A673 (cell line): ENCODE data around the gene TICAM2.
"Not testable (repeated sequence)": the region's sequence is repeated elsewhere in the genome, so short reads cannot be mapped to it uniquely, and the experiment has no call there.

Source experiments
- CTCF ChIP-seq: fragments of 300-800, 200-600 bp; sonication (generic); conservative IDR thresholded peaks from 2 replicates; pipeline ENCODE4 v1.5.1; 2017; ENCODE audit warnings: low read depth, mild to moderate bottlenecking, antibody characterized with exemption, low read length, moderate library complexity, mixed read lengths
- EZH2 ChIP-seq: fragments of 200-600 bp; sonication (generic); IDR thresholded peaks from 2 replicates; pipeline ENCODE4 v1.6.1; 2017; ENCODE audit warnings: borderline replicate concordance, low read depth, mild to moderate bottlenecking, mixed read lengths, antibody characterized with exemption, low read length; ENCODE audit not compliant: poor library complexity, severe bottlenecking

- TF ChIP-seq CTCF, EZH2: not testable (repeated sequence)
Measured at GRCh38 chr5:115645386-115645785, 43.1 kb upstream of the TICAM2 start.
